Posterior cingulate gyrus (tissue), 11 donors: ENCODE results near the gene RASL11B.
A peak's percentile ranks its signal among the peaks of the same experiment; 100 is the strongest.
"Not testable (repeated sequence)": the region's sequence is repeated elsewhere in the genome, so short reads cannot be mapped to it uniquely, and the experiment has no call there.

Experiments
- DNase-seq, 10 donors: peaks; one replicate each; pipeline versions ENCODE4 v3.0.0 to v3.0.0-alpha.2; 2020 to 2021; ENCODE audit warnings: mixed read lengths in 3 of 10
- intact Hi-C: fragments of 100-400 bp; cut with DNase I; formaldehyde crosslinking; loops from one replicate; pipeline ENCODE4 v1.15.1; 2023

Gene RASL11B

GRCh38 chr4:52861879-52862616, at the start of gene RASL11B:
TSS of gene RASL11B (plus strand) at chr4:52862317. CDS start at chr4:52862508, 191 bp downstream.
- DNase-seq = peak; percentile 77 to 98 (median 86)
- intact Hi-C loops = loop anchor here (2.0 to 10.0 kb wide), 2 partner anchors 103 to 141 kb away; no protein-coding TSS in a partner anchor

- intact Hi-C loops = no loop called here
- DNase-seq = no peak
These were observed 48.6 kb upstream of the RASL11B start for GRCh38 chr4:52813546-52813945.

GRCh38 chr4:52822583-52822971, 39.5 kb upstream of the RASL11B start:
- intact Hi-C loops = no loop called here
- DNase-seq = no peak

- intact Hi-C loops = no loop called here
- DNase-seq = no peak
These were observed 39.0 kb upstream of the RASL11B start for GRCh38 chr4:52822972-52823701.

- intact Hi-C loops = no loop called here
- DNase-seq = no peak
These were observed 38.4 kb upstream of the RASL11B start for GRCh38 chr4:52823702-52824092.

GRCh38 chr4:52824270-52824602, 37.9 kb upstream of the RASL11B start:
- DNase-seq = no peak

GRCh38 chr4:52824603-52825459, 37.3 kb upstream of the RASL11B start:
- intact Hi-C loops = no loop called here
- no peak for DNase-seq

More at GRCh38 chr4:52824270-52824602, 37.9 kb upstream of the RASL11B start:
- intact Hi-C loops = no loop called here

- DNase-seq = no peak
- intact Hi-C loops = no loop called here
These were observed 36.5 kb upstream of the RASL11B start for GRCh38 chr4:52825460-52826090.

- intact Hi-C loops = no loop called here
- DNase-seq = no peak
These were observed 28.1 kb upstream of the RASL11B start for GRCh38 chr4:52833941-52834525.

GRCh38 chr4:52834641-52835456, 27.3 kb upstream of the RASL11B start:
- DNase-seq, intact Hi-C loops: not testable (repeated sequence)

- intact Hi-C loops = no loop called here
- DNase-seq = no peak
These were observed 26.0 kb upstream of the RASL11B start for GRCh38 chr4:52836120-52836519.

GRCh38 chr4:52836678-52837077, 25.4 kb upstream of the RASL11B start:
- intact Hi-C loops = no loop called here
- no peak for DNase-seq

GRCh38 chr4:52837716-52838558, 24.2 kb upstream of the RASL11B start:
- intact Hi-C loops = no loop called here
- DNase-seq = no peak

- DNase-seq = no peak
- intact Hi-C loops = no loop called here
These were observed 23.2 kb upstream of the RASL11B start for GRCh38 chr4:52838729-52839586.

GRCh38 chr4:52840531-52841370, 21.4 kb upstream of the RASL11B start:
- DNase-seq = no peak
- intact Hi-C loops = no loop called here

GRCh38 chr4:52841682-52842456, 20.2 kb upstream of the RASL11B start:
- intact Hi-C loops = no loop called here
- peak in 1 of 10 donors; percentile 36 for DNase-seq
